Measurements from ENCODE around the gene MSANTD3.
A peak's percentile ranks its signal among the peaks of the same experiment; 100 is the strongest.
"Not testable (repeated sequence)": the region's sequence is repeated elsewhere in the genome, so short reads cannot be mapped to it uniquely, and the experiment has no call there.

The MSANTD3 gene

DNA sequence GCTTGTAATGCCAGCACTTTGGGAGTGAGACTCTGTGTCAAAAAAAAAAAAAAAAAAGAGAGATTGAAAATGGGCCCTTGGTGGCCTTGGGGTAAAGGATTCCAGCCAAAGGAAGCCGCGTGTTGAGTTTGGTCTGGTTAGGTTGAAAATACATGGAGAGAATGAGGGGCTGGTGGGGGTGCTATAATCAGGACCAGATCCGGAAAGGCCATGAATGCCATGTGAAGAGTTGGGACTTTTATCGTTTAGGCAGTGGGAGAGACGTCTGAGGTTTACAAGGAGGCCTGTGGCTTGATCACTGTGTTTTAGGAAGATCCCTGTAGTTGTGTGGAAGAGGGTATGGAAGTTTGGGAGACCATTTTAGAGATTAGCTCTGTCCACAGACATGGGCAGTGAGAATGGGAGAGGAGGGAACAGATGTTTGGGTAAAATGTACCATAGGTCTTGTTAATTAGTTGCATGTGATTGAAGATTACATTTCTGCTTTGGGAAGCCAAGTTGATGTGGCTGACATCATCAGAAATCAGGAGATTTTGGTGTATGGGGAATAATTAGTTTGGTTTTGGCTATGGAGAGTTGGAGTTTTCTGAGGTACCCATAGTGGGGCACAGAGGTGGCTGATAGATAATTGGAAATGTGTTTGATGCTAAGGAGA, 3.5 kb downstream of the MSANTD3 start:
- no peak for DNase-seq

- no peak for DNase-seq
Measured at GRCh38 chr9:100431886-100432285, 4.9 kb downstream of the MSANTD3 start.

DNA sequence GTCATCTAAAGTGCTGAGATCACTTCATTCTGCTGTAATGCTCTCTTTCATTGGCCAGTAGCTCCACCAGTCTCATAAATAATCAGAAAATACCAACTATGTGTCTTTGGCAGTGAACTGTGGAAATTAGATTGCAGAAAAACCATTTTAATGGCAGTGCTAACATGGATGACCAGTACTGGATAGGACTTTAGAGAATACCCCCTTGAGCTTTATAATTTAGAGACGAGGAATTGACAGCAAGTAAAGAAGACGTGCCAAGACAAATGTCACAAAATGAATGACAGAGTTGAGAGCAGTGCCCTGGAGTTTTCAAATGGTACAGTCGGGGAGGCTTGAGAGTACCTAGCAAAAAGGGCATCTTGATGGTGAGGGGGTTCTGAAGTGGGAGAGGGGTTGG, 5.8 kb downstream of the MSANTD3 start:
- no peak for DNase-seq

- DNase-seq, result no peak
Measured at GRCh38 chr9:100436571-100436970, 9.6 kb downstream of the MSANTD3 start.

- DNase-seq, result peak; percentile 44
Measured at GRCh38 chr9:100437860-100438805, 11.2 kb downstream of the MSANTD3 start.

- no peak for DNase-seq
Measured at GRCh38 chr9:100440071-100440470, 13.1 kb downstream of the MSANTD3 start.

- not testable (repeated sequence) for DNase-seq
Measured at GRCh38 chr9:100440487-100440886, 13.5 kb downstream of the MSANTD3 start.

DNA sequence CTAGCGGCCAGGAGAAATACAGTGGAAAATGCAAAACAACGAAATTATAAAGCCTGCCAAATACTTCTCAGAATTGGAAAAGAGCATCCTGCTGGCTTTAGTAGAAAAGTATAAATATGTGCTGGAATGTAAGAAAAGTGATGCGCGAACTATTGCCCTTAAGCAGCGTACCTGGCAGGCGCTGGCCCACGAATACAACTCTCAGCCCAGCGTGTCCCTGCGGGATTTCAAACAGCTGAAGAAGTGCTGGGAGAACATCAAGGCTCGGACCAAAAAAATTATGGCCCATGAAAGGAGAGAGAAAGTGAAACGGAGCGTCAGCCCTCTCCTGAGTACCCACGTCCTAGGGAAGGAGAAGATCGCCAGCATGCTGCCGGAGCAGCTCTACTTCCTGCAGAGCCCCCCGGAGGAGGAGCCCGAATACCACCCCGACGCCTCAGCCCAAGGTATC, 15.0 kb downstream of the MSANTD3 start:
- DNase-seq, result no peak

GRCh38 chr9:100443781-100444768, 17.1 kb downstream of the MSANTD3 start:
- DNase-seq, result no peak

DNA sequence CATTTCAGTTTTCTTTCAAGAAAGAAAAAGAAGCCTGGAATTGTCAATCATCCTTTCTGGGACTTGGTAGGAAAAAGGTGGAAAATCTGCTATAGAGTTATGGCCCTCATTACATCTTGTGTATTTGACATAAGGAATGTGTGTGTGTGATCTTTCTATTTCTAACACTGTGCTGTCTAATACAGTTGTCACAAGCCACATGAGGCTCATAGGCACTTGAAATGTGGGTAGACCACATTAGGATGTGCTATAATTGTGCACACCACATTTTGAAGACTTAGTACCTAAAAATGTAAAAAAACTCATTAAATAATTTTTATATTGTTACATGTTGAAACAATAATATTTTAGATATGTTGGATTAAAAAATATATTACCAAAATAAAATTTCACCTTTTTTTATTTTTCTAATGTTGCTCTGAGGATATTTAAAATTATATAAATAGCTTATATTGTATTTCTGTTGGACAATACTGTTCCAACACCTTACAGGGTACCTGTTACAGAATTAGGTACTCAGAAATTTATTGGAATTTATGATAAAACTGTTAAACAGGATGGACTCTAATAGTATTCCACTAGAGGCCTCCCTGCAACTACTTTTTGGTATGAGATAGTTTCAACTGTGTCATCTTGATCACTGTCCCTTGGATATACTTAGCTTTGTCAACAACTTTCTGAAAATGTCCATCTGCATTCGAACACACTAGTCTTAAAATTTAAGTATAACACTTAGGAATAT, 18.4 kb downstream of the MSANTD3 start:
- no peak for DNase-seq

DNA sequence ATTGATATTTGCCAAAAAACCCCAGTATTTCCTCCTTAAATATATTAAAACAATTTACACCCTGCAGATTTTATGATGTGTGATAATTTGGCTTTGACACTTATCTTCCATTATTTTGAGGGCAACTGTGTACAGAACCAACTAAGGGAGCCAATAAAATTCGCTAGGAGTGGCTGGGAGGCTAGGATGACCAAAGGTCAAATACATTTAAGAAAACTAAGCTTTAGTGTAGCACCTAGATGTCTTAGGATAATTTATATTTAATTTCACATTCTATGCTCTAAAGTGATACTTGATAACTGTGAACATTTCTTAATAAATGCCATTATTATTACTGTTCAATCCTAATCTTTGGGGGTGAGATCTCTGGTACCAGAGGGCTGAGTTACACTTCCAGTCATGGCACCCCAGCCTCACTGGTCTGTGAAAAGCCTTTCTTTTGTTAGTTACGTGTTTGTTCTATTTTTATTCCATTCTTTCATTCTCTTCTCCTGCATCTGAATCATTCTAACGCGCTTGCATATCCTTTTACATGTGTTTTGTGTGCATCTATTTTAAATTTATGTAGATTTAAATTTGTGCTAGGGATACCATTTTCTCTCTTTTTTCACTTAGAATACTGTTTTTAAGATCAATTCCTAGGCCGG, 19.1 kb downstream of the MSANTD3 start:
- DNase-seq, result no peak

GRCh38 chr9:100447041-100447440, 20.1 kb downstream of the MSANTD3 start:
- DNase-seq, result no peak

DNA sequence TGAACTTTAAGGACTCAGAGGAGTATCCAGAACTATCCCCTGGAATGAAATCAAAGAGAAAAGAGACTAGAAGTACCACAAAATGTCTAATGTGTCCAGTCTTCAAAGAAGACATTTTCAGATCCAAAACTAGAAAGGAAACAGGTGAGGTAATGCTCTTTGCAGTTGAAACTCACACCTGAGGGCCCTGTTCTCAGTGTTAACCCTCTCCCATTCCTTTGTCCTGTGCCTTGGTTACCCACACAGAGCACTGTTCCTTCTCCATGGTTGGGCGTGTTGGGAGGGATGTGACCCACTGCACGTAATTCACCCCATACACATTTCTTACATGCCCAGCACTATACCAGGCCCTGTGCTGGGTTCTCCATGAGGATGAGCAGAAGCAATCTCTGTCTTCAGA, 21.3 kb downstream of the MSANTD3 start:
- DNase-seq, result no peak

DNA sequence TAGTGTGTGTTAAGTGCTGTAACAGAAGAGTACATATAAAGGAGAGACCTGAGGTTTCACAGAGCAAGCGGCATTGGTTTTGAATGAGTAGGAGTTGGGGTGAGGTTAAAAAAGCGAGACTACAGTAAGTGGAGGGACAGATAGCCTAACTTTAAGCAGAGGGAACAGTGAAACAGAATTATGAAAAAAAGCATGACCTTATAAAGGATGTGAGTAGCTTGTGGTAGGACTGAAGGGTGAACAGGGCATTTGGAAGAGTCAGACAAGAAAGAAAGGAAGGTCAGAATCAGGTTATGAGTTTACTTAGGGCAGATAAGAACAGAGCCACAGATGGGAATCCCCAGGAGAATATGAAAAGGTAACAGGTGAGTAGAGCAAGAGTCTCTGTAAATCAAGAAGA, 22.5 kb downstream of the MSANTD3 start:
- no peak for DNase-seq

DNA sequence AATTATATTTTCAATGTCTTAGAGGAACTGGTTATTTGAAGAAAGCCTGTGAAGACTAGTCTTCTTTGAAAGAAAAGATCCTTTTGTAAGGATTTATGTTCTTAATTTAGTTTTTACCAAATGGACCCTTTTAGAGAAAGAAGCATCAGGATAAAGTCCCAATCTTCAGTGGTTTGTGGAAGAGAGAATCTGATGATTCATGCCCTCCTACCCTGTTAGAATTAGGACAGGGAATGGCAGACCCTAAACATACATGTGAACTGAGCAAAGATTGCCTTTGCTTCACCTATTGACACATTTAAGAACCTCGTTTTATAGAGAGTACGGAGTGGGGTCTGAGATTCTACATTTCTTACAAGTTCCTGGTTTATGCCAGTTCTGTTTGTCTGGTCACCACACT, 26.0 kb downstream of the MSANTD3 start:
- no peak for DNase-seq

GRCh38 chr9:100455470-100455869, 28.5 kb downstream of the MSANTD3 start:
- DNase-seq, result no peak

GRCh38 chr9:100457517-100457916, 30.6 kb downstream of the MSANTD3 start:
- DNase-seq, result no peak

DNA sequence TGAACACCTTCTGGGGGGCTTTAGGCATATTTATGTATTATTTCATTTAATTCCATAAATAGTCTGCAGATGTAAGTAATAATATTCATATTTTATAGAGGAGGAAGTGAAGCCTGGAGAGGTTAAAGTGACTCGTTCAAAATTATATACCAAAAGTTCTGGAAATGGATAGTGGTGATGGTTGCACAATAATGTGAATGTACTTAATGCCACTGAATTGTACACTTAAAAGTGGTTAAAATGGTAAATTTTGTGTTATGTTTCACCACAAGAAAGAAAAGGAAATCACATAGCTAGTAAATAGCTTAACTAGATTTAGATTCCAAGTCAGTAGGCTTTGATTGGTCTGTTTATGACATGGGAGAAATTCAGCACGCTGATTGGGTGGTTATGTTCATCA, 33.0 kb downstream of the MSANTD3 start:
- DNase-seq, result no peak

GRCh38 chr9:100465274-100465673, 38.3 kb downstream of the MSANTD3 start:
- DNase-seq, result no peak

DNA sequence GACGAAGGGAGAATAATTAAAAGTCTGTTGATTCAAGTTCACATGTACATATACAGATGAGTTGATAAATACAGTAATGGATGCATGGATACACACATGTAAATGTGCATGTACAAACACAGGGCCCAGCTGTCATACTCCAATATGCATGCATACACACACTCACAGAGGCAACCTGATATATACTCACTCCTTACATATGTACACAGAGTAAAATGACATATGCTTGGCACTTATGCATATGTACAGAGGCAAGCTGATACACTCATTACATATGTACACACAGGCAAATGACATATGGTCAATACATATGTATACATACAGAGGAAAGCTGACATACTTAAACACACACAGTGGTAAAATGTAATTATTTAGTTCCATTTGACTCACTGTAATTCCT, 38.8 kb downstream of the MSANTD3 start:
- no peak for DNase-seq

- no peak for DNase-seq
Measured at GRCh38 chr9:100466171-100466828, 39.4 kb downstream of the MSANTD3 start.
